Parathyroid adenoma (tissue), 2 donors: ENCODE measurements around the gene RASA3.

Experiments
- H2AFZ ChIP-seq: fragments of 300-600 bp; sonication (generic); one replicate; pipeline ENCODE4 v1.7.0; 2017; ENCODE audit warnings: antibody characterized with exemption, mild to moderate bottlenecking
- H3K27ac ChIP-seq: fragments of 300-600 bp; sonication (generic); one replicate; pipeline ENCODE4 v1.7.0; 2017
- H3K27me3 ChIP-seq: fragments of 300-600 bp; sonication (generic); one replicate; pipeline ENCODE4 v1.7.0; 2017; ENCODE audit warnings: low read length; ENCODE audit not compliant: control insufficient read depth, insufficient read depth
- H3K36me3 ChIP-seq: fragments of 300-600 bp; sonication (generic); one replicate; pipeline ENCODE4 v1.7.0; 2017; ENCODE audit warnings: low read length; ENCODE audit not compliant: control insufficient read depth, insufficient read depth
- H3K4me1 ChIP-seq: fragments of 300-600 bp; sonication (generic); one replicate; pipeline ENCODE4 v1.7.0; 2017; ENCODE audit warnings: control low read depth
- H3K4me2 ChIP-seq: fragments of 300-600 bp; sonication (generic); one replicate; pipeline ENCODE4 v1.7.0; 2017; ENCODE audit warnings: low read length
- H3K4me3 ChIP-seq: fragments of 300-600 bp; sonication (generic); one replicate; pipeline ENCODE4 v1.7.0; 2017; ENCODE audit warnings: low read depth, low read length
- H3K79me2 ChIP-seq: fragments of 300-600 bp; sonication (generic); one replicate; pipeline ENCODE4 v1.7.0; 2017; ENCODE audit warnings: control low read depth
- H3K9ac ChIP-seq: fragments of 300-600 bp; sonication (generic); one replicate; pipeline ENCODE4 v1.7.0; 2017; ENCODE audit warnings: mild to moderate bottlenecking
- H3K9me3 ChIP-seq: fragments of 300-600 bp; sonication (generic); one replicate; pipeline ENCODE4 v1.7.0; 2017; ENCODE audit warnings: low read length; ENCODE audit not compliant: control insufficient read depth
- TF ChIP-seq, protein P1 (sequence below): fragments of 300-600 bp; sonication (generic); IDR thresholded peaks from one replicate; pipeline ENCODE4 v1.7.0; 2017; ENCODE audit warnings: antibody characterized with exemption, mild to moderate bottlenecking
- donor health status: primary hyperparathyroidism.

Gene RASA3

DNA sequence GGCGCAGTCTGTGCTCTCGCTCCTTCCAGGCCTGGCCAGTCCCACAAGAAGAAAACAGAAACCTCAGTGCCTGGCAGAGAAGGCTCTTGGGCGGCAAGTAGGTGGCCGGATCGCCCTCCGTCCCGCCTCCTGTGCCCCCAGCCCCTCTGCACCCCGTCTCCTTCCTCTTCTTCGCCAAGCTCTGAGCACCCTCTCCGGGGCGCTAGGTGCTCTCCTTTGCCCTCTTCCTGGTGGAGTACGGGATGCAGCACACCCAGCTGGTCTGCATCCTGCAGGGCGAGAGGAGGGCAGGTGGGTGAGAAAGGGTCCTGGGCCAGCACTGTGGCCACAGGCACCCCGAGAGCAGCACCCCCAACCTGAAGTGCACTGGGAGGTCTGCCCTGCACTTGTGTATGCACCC is 175.9 kb downstream of the RASA3 start:
- no peak overlapping the region for H3K4me2 ChIP-seq
- no peaks in the 10 kb centered on the region for H3K79me2 ChIP-seq
- no peaks in the 10 kb centered on the region for H3K4me1 ChIP-seq
- no peak overlapping the region for H3K27ac ChIP-seq
- no peaks in the 10 kb centered on the region for H3K9me3 ChIP-seq
- H3K9ac ChIP-seq: no peak overlapping the region
- TF ChIP-seq, protein P1, sequence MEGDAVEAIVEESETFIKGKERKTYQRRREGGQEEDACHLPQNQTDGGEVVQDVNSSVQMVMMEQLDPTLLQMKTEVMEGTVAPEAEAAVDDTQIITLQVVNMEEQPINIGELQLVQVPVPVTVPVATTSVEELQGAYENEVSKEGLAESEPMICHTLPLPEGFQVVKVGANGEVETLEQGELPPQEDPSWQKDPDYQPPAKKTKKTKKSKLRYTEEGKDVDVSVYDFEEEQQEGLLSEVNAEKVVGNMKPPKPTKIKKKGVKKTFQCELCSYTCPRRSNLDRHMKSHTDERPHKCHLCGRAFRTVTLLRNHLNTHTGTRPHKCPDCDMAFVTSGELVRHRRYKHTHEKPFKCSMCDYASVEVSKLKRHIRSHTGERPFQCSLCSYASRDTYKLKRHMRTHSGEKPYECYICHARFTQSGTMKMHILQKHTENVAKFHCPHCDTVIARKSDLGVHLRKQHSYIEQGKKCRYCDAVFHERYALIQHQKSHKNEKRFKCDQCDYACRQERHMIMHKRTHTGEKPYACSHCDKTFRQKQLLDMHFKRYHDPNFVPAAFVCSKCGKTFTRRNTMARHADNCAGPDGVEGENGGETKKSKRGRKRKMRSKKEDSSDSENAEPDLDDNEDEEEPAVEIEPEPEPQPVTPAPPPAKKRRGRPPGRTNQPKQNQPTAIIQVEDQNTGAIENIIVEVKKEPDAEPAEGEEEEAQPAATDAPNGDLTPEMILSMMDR: no peak
- H2AFZ ChIP-seq: no peak overlapping the region
- no peaks in the 10 kb centered on the region for H3K36me3 ChIP-seq
- no peak overlapping the region for H3K4me3 ChIP-seq
- H3K27me3 ChIP-seq: no peaks in the 10 kb centered on the region

DNA sequence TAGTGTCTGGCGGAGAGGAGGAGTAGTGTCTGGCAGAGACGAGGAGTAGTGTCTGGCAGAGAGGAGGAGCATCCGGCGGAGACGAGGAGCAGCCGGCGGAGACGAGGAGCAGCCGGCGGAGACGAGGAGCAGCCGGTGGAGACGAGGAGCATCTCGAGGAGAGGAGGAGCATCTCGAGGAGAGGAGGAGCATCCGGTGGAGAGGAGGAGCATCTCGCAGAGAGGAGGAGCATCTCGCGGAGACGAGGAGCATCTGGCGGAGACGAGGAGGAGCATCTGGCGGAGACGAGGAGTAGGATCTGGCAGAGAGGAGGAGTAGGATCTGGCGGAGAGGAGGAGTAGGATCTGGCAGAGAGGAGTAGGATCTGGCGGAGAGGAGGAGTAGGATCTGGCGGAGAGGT is 176.7 kb downstream of the RASA3 start:
- no peaks in the 10 kb centered on the region for H3K4me1 ChIP-seq
- no peak overlapping the region for H3K4me2 ChIP-seq
- no peak overlapping the region for H3K4me3 ChIP-seq
- H3K9ac ChIP-seq: no peak overlapping the region
- no peaks in the 10 kb centered on the region for H3K27me3 ChIP-seq
- no peak overlapping the region for H3K27ac ChIP-seq
- H3K36me3 ChIP-seq: no peaks in the 10 kb centered on the region
- H2AFZ ChIP-seq: no peak overlapping the region
- TF ChIP-seq, protein P1: no peak
- no peaks in the 10 kb centered on the region for H3K9me3 ChIP-seq
- no peaks in the 10 kb centered on the region for H3K79me2 ChIP-seq

DNA sequence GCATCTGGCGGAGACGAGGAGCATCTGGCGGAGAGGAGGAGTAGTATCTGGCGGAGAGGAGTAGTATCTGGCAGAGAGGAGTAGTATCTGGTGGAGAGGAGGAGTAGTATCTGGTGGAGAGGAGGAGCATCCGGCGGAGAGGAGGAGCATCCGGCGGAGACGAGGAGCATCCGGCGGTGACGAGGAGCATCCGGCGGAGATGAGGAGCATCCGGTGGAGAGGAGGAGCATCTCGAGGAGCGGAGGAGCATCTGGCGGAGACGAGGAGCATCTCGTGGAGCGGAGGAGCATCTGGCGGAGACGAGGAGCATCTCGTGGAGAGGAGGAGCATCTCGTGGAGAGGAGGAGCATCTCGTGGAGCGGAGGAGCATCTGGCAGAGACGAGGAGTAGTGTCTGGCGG is 177.2 kb downstream of the RASA3 start:
- Histone ChIP-seq H3K9ac (no peak overlapping the region), H3K4me3 (no peak overlapping the region), H3K9me3 (no peaks in the 10 kb centered on the region), H3K4me2 (no peak overlapping the region), H3K4me1 (no peaks in the 10 kb centered on the region), H2AFZ (no peak overlapping the region), H3K36me3 (no peaks in the 10 kb centered on the region), H3K27me3 (no peaks in the 10 kb centered on the region), H3K79me2 (no peaks in the 10 kb centered on the region), H3K27ac (no peak overlapping the region)
- TF ChIP-seq, protein P1: no peak

DNA sequence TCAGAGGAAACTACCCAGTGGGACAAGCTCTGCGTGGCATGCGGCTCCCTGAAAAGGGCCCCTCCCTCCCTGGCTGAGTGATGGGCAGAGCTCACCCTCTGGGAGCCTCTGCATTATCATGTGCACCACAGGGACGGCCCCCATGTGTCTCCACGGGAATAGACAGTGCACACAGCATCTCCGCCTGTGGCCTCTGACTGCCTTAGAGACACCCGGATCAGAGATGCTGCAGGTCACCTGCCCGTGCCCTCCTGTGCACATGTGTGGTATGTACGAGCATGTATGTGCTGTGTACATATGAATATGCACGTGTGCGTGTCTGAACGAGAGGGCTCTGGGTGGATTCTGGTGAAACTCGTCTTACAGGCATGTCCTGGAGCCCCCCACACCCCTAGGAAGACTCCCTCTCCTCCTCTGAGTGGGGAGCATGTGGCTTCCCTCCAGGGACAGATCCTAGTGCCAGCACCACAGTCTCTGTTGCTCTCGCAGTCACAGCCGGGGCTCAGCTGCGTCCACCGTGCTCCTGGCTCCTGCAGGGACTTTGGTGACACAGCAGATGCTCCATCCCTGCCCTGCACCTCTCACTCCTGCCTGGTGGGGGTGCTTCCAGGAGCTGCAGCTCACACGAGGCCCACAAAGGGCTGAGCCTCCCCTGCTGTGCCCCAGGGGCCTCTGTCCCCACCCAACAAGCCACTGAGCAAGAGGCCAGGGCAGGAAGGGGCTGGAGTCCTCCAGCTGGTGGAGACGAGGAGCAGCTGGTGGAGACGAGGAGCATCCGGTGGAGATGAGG is 178.2 kb downstream of the RASA3 start:
- Histone ChIP-seq H3K4me3 (no peak overlapping the region), H2AFZ (no peak overlapping the region), H3K79me2 (no peaks in the 10 kb centered on the region), H3K27me3 (no peaks in the 10 kb centered on the region), H3K27ac (no peak overlapping the region), H3K9ac (no peak overlapping the region), H3K4me2 (no peak overlapping the region), H3K9me3 (no peaks in the 10 kb centered on the region), H3K36me3 (no peaks in the 10 kb centered on the region), H3K4me1 (no peaks in the 10 kb centered on the region)
- TF ChIP-seq, protein P1: no peak

DNA sequence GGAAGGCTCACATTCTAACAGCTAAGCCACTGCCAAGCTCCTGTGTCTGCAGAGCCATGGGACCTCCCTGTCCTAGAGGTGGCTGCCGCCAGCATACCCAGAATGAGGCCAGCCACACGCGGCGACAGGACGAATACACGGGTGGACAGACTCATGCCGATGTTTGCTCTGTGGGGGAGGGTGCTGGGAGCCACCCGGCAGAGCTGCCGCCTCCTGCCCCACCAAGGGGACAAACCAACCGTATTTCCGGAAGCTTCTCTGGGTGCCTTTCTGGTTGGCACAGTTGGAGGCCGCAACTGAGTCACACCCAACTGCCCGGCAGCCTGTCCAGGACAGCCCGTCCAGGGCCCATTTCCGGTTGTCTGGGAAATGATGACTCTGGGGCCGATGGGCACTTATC is 178.9 kb downstream of the RASA3 start:
- TF ChIP-seq, protein P1: no peak
- Histone ChIP-seq H3K4me2 (no peak overlapping the region), H3K4me1 (no peaks in the 10 kb centered on the region), H3K79me2 (no peaks in the 10 kb centered on the region), H3K9ac (no peak overlapping the region), H3K9me3 (no peaks in the 10 kb centered on the region), H3K36me3 (no peaks in the 10 kb centered on the region), H3K27me3 (no peaks in the 10 kb centered on the region), H2AFZ (no peak overlapping the region), H3K4me3 (no peak overlapping the region), H3K27ac (no peak overlapping the region)
